NCI-H526 (cell line): Measurements from ENCODE around the gene JAG2.

ENCODE experiments used
- DNase-seq, 2 experiments: peaks; one replicate each; lab custom pipeline; 2025; lab: John Stamatoyannopoulos, UW

JAG2 gene

GRCh38 chr14:105151084-105151837 is 17.3 kb downstream of the JAG2 start:
- DNase-seq: no peak

- DNase-seq: no peak
Observed at GRCh38 chr14:105150368-105151083, 18.1 kb downstream of the JAG2 start.

GRCh38 chr14:105150026-105150367 is 18.6 kb downstream of the JAG2 start:
- DNase-seq: no peak

GRCh38 chr14:105149146-105149781 is 19.3 kb downstream of the JAG2 start:
- no peak for DNase-seq

- DNase-seq: no peak
Observed at GRCh38 chr14:105148604-105149145, 19.9 kb downstream of the JAG2 start.

- DNase-seq: no peak
Observed at GRCh38 chr14:105147671-105148603, 20.6 kb downstream of the JAG2 start.

- DNase-seq: no peak
Observed at GRCh38 chr14:105146976-105147635, 21.5 kb downstream of the JAG2 start.

GRCh38 chr14:105146181-105146975 is 22.2 kb downstream of the JAG2 start:
- no peak for DNase-seq

GRCh38 chr14:105145381-105146180 is 23.0 kb downstream of the JAG2 start:
- DNase-seq: no peak

- DNase-seq: no peak
Observed at GRCh38 chr14:105144666-105145380, 23.8 kb downstream of the JAG2 start.

- DNase-seq: no peak
Observed at GRCh38 chr14:105144026-105144665, 24.4 kb downstream of the JAG2 start.

GRCh38 chr14:105143451-105144025 is 25.0 kb downstream of the JAG2 start:
- no peak for DNase-seq

- no peak for DNase-seq
Observed at GRCh38 chr14:105142651-105143450, 25.7 kb downstream of the JAG2 start.

- no peak for DNase-seq
Observed at GRCh38 chr14:105141486-105142281, 26.9 kb downstream of the JAG2 start.

GRCh38 chr14:105141026-105141425 is 27.6 kb downstream of the JAG2 start:
- DNase-seq: no peak

- DNase-seq: peak; percentile 4 to 41
Observed at GRCh38 chr14:105140581-105140980, 28.0 kb downstream of the JAG2 start.
